Panc1 (cell line): ENCODE results near the gene GTPBP4. TPM values are rescaled to one million over a fixed set of nuclear protein-coding genes. Genes with fewer than 3 reads are reported as not detected.

Source experiments
- ATAC-seq: fragments of 200-7000 bp; cut with Tn5 transposase; 2 replicates; pipeline ENCODE4 v1.9.1; 2020; ENCODE audit warnings: mild to moderate bottlenecking, moderate library complexity
- BruUV-seq: library from RNA; stranded (reverse); fragments of 400-500 nt; replicated peaks from 2 replicates; lab custom pipeline; 2021; lab: Mats Ljungman, UMichigan
- CTCF ChIA-PET: fragments of 300-600 bp; sonication (Branson Sonifier 250); formaldehyde crosslinking; loops from one replicate; lab custom pipeline; 2022; ENCODE audit warnings: antibody characterized with exemption; lab: Charles Lee
- POLR2A ChIA-PET: fragments of 300-600 bp; sonication (Branson Sonifier 250); formaldehyde crosslinking; loops from one replicate; lab custom pipeline; 2022; ENCODE audit warnings: antibody characterized with exemption; lab: Charles Lee
- DNase-seq: peaks from one replicate; pipeline ENCODE4 v3.0.0-alpha.2; 2010; ENCODE audit warnings: low read depth, low spot score
- H3K27ac ChIP-seq: 2 replicates; pipeline ENCODE4 v1.5.1; 2011; ENCODE audit warnings: mild to moderate bottlenecking, low read length, inconsistent platforms
- H3K27me3 ChIP-seq: fragments of 200-500 bp; sonication (Bioruptor generic); 2 replicates; pipeline ENCODE4 v1.6.0; 2014; ENCODE audit warnings: low read length, inconsistent platforms; ENCODE audit not compliant: control insufficient read depth, insufficient read depth
- H3K36me3 ChIP-seq: fragments of 200-500 bp; sonication (Bioruptor generic); 2 replicates; pipeline ENCODE4 v1.5.1; 2014; ENCODE audit warnings: inconsistent platforms, mild to moderate bottlenecking, low read length, moderate library complexity; ENCODE audit not compliant: control insufficient read depth, insufficient read depth
- H3K4me1 ChIP-seq: 2 replicates; pipeline ENCODE4 v1.5.1; 2011; ENCODE audit warnings: inconsistent platforms, mild to moderate bottlenecking, low read length, moderate library complexity; ENCODE audit not compliant: control insufficient read depth, insufficient read depth
- H3K4me3 ChIP-seq, 2 experiments: 2 replicates each; pipeline ENCODE4 v1.5.1; 2011 to 2012; ENCODE audit warnings: low read depth in 2 of 2, low read length in 2 of 2, mild to moderate bottlenecking in 2 of 2, inconsistent platforms in 1 of 2, moderate library complexity in 1 of 2
- H3K9me3 ChIP-seq: fragments of 200-500 bp; sonication (Bioruptor generic); 2 replicates; pipeline ENCODE4 v1.5.1; 2014; ENCODE audit warnings: low read depth, mild to moderate bottlenecking, inconsistent platforms, low read length, moderate library complexity; ENCODE audit not compliant: control insufficient read depth, insufficient read depth
- CTCF ChIP-seq: fragments of 450-650 bp; IDR thresholded peaks from 2 replicates; pipeline ENCODE4 v1.5.1; 2017; ENCODE audit warnings: mild to moderate bottlenecking
- POLR2AphosphoS5 ChIP-seq: IDR thresholded peaks from 2 replicates; pipeline ENCODE4 v1.6.1; 2012; ENCODE audit warnings: mild to moderate bottlenecking, low read depth, low read length, moderate library complexity
- REST ChIP-seq, 2 experiments: IDR thresholded peaks; 2 replicates each; pipeline ENCODE4 v1.6.1; 2011 to 2012; ENCODE audit warnings: low read depth in 2 of 2, control low read depth in 1 of 2, low read length in 1 of 2, mild to moderate bottlenecking in 1 of 2, moderate library complexity in 1 of 2; ENCODE audit not compliant: insufficient read depth in 1 of 2
- SIN3A ChIP-seq: IDR thresholded peaks from 2 replicates; pipeline ENCODE4 v1.6.1; 2012; ENCODE audit warnings: low read depth, mild to moderate bottlenecking, low read length, moderate library complexity, borderline replicate concordance; ENCODE audit not compliant: insufficient read depth
- TCF7L2 ChIP-seq: IDR thresholded peaks from 2 replicates; pipeline ENCODE4 v1.6.1; 2011; ENCODE audit warnings: mild to moderate bottlenecking, low read depth, low read length, inconsistent platforms
- in situ Hi-C: cut with HindIII; loops from 2 replicates; pipeline ENCODE4 v1.10.0; 2016; ENCODE audit warnings: low sequenced_read_pairs, low pct_unique_long_range_greater_than_20kb
- intact Hi-C: fragments of 100-400 bp; cut with micrococcal nuclease; formaldehyde crosslinking; loops from one replicate; pipeline ENCODE4 v1.10.0; 2022; ENCODE audit not compliant: unreplicated experiment
- total RNA-seq: library from RNA; stranded (reverse); gene quantifications from one replicate; pipeline ENCODE4 v1.2.1, GENCODE V29; 2021; ENCODE audit not compliant: unreplicated experiment

The GTPBP4 gene
- total RNA-seq, 1 experiment from 2014 or later = 79.5 TPM

GRCh38 chr10:997266-998022 is 9.2 kb downstream of the GTPBP4 start:
- H3K27ac ChIP-seq = no peak overlapping the region
- intact Hi-C loops = no loop called here
- H3K36me3 ChIP-seq = peaks cover 38% of the 10 kb centered on the region
- CTCF ChIA-PET = no interaction called here
- no peaks in the 10 kb centered on the region for H3K27me3 ChIP-seq
- BruUV-seq = no TSS peak
- H3K4me3 ChIP-seq = no peak overlapping the region
- POLR2A ChIA-PET = no interaction called here
- in situ Hi-C loops = no loop called here
- no peaks in the 10 kb centered on the region for H3K9me3 ChIP-seq
- ATAC-seq = no peak
- H3K4me1 ChIP-seq = no peaks in the 10 kb centered on the region
- TF ChIP-seq TCF7L2 = no peak
- no peak for TF ChIP-seq POLR2AphosphoS5
- no peak for TF ChIP-seq REST (IDR thresholded peaks at IDR 0.05; ENCODE audit: insufficient read depth in 1 of 2, low read depth in 2 of 2, low read length in 1 of 2)
- TF ChIP-seq SIN3A = no peak
- TF ChIP-seq CTCF = no peak
- no peak for DNase-seq

- no peak for TF ChIP-seq REST (IDR thresholded peaks at IDR 0.05; ENCODE audit: insufficient read depth in 1 of 2, low read depth in 2 of 2, low read length in 1 of 2)
- TF ChIP-seq POLR2AphosphoS5 = no peak
- no peak for TF ChIP-seq CTCF
- TF ChIP-seq SIN3A = no peak
- no peak for TF ChIP-seq TCF7L2
- intact Hi-C loops (no loop called here), in situ Hi-C loops (no loop called here)
- Histone ChIP-seq H3K27ac (no peak overlapping the region), H3K4me3 (no peak overlapping the region), H3K9me3 (no peaks in the 10 kb centered on the region), H3K4me1 (no peaks in the 10 kb centered on the region), H3K27me3 (no peaks in the 10 kb centered on the region), H3K36me3 (peaks cover 31% of the 10 kb centered on the region)
- ATAC-seq (no peak), DNase-seq (no peak)
- CTCF ChIA-PET = no interaction called here
- POLR2A ChIA-PET = no interaction called here
- BruUV-seq = no TSS peak
Observed at GRCh38 chr10:1002425-1003006, 14.3 kb downstream of the GTPBP4 start.
